HG03432 (cell line): ENCODE data around the gene OSR1.
"Not testable (repeated sequence)": the region's sequence is repeated elsewhere in the genome, so short reads cannot be mapped to it uniquely, and the experiment has no call there.

Source experiments
- ATAC-seq: cut with Tn5 transposase; IDR thresholded peaks from one replicate; pipeline ENCODE4 v1.9.1; 2021; ENCODE audit warnings: mild to moderate bottlenecking, moderate library complexity; ENCODE audit not compliant: unreplicated experiment

Gene OSR1

DNA sequence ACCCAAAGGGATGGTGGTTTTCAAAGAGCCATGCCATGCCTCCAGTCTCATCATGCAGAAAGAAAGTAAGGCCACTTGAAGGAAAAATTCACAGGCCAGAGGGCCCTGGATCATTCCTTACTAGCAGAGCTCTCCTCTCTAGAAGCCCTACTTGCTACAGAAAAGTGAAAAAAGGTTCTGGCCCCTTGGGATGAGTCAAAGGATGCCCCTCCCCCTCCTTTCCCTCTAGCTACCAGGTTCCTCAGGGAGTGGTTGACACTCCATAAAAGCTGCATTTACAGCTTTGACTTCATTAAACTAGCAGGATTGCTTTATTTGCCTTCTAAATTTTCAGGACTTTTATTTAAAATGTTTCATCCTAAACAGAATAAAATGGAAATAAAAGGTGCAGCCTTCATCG is 21.2 kb downstream of the OSR1 start:
- ATAC-seq = no peak

DNA sequence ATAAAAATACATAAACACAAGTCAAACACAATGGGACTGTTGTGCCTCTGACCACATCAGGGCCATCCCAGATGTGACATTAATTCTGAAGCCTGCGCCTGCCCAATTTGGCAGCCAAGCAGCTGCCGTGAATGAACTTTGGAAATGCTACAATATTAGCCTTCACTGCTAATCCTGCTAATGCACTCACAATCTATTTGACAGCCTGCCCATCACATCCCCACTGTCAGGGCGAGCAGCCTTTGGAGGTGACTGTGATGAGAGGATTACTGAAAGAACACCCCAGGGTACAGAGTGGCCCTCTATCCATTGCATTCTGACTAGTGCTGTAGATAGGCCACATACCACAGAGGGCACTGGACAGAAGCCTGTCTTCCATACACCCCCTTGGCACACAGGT is 21.6 kb downstream of the OSR1 start:
- no peak for ATAC-seq

- ATAC-seq = no peak
Measured at GRCh38 chr2:19332503-19332902, 25.9 kb downstream of the OSR1 start.

GRCh38 chr2:19331450-19331849 is 27.0 kb downstream of the OSR1 start:
- ATAC-seq = no peak

- ATAC-seq = no peak
Measured at GRCh38 chr2:19330436-19330835, 28.0 kb downstream of the OSR1 start.

DNA sequence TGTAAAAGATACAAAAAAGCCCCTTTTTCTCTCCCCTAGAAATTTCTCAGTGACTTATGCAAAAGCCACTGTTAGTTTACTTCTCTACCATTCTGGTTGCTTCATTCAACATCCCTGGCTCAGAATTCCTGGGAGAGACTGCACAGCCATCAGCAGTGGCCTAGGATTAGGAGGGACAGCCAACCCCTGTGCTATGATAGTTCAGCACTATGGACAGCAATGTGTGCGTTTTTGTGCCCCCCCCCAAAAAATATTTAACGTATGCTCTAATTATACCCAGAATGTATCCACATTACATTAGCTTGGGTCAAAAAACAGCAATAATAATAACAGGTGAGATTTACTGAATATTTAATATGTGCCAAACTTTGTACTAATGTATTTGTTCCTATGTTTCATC is 29.0 kb downstream of the OSR1 start:
- ATAC-seq = no peak

- ATAC-seq = no peak
Measured at GRCh38 chr2:19327496-19327895, 30.9 kb downstream of the OSR1 start.

DNA sequence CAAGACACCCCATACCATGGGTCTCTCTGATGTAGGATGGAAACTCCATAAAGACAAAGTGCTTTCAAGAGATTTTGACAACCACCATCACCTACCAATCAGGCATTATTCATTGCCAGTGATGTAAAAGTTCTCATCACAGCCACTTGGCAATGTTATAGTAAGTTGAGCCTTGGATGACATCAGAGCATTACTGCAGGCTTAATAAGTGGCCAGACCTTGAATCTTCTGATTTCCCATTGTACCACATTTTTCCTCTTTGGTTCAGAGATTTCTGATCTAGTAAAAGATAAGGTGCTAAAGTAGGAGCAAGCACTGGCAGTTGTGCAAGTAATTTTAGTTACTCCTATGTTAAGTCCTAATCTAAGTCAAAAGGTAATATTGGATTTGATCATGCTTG is 36.5 kb downstream of the OSR1 start:
- no peak for ATAC-seq

DNA sequence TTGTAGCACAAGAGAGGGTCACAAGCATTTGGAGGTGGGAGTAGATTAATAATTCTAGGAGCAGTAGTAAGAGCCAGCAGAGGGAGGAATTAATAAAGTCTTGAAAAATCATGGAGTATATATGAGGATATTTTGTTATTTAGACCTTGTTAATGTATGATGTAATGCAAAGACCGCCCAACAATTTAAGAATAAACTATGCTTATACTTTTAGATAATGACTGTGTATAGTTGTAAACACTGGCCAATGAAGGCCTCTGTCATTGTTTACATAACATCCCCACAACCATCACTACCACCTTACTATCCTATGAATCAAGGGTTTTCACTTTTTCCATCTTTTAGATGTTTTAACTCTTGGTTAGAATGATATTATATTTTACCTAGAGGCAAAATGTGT is 37.6 kb downstream of the OSR1 start:
- ATAC-seq = no peak

GRCh38 chr2:19319698-19320097 is 38.7 kb downstream of the OSR1 start:
- no peak for ATAC-seq

- no peak for ATAC-seq
Measured at GRCh38 chr2:19319064-19319463, 39.4 kb downstream of the OSR1 start.

DNA sequence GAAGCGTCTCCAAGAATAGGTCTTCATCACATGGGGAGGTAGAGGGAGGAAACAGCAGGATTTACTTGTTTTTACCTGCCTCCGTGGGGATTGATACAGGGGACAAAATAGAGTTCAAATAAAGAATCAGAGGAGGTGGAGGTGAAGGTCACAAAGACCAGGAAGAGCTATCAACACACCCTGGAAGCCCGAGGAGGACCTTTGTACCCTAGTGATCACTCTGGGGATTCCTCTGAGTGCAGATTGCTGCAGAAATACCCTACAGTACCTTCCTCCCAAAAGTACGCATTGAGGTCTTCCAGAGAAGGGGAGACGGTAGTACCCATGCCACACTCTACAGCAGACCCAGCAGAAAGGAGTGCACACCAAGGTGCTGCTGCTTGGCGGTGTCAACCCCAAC is 44.9 kb downstream of the OSR1 start:
- no peak for ATAC-seq

DNA sequence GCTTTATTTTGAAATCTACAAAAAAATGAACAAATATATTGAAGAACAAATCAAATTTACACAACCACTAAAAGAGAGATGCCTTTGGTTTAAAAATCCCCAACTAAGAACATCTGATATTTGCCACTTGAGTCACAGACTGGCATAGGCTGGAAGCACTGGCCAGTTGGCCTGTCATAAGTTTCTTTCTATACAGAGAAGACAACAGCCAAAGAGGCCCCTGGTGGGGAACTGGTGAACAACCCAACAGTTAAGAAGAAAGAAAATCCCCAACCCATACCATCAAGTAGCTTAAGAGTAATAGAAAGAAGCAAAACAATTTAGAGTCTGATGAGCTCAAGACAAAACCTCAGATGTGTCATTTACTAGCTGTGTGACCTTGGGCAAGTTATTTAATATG is 45.5 kb downstream of the OSR1 start:
- ATAC-seq = peak; percentile 78

- ATAC-seq = not testable (repeated sequence)
Measured at GRCh38 chr2:19306065-19306464, 52.4 kb downstream of the OSR1 start.

DNA sequence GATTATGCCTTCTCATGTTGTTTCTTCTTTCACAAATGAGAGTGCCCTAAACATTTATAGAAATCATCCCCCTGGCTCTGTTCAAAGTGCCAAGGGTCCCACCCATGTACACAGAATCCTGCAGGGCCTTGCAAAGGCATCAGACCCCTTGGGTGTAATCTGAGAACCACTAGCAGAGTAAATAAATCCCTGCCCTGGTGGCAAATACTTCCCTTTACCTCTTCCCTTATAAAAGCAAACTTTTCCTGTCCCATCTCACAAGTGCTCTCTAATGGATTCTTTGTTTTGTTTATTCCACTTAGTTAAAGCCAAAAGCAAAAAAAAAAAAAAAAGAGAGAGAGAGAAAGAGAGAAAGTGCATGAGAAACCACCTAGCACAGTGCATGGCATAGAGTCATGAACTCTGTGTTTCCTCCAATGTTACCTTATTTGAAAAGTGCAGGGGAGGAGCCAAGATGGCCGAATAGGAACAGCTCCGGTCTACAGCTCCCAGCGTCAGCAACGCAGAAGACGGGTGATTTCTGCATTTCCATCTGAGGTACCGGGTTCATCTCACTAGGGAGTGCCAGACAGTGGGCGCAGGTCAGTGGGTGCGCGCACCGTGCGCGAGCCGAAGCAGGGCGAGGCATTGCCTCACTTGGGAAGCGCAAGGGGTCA is 52.9 kb downstream of the OSR1 start:
- not testable (repeated sequence) for ATAC-seq

- no peak for ATAC-seq
Measured at GRCh38 chr2:19301706-19302105, 56.7 kb downstream of the OSR1 start.
